Thymus (tissue), 11 donors: ENCODE results near the gene P3H2. TPM values are rescaled to one million over a fixed set of nuclear protein-coding genes. Genes with fewer than 3 reads are reported as not detected.

ENCODE experiments used
- DNase-seq, 9 donors: peaks; one replicate each; pipeline ENCODE4 v3.0.0-alpha.2; 2013; ENCODE audit warnings: low spot score in 9 of 9, low read depth in 6 of 9, missing footprints in 1 of 9
- H3K27ac ChIP-seq, 2 donors: one replicate each; pipeline ENCODE4 v1.5.1; 2013; ENCODE audit warnings: control low read depth in 1 of 2, low read depth in 1 of 2, low read length in 1 of 2, mild to moderate bottlenecking in 1 of 2, moderate library complexity in 1 of 2
- H3K27me3 ChIP-seq, 2 donors: one replicate each; pipeline ENCODE4 v1.5.1; 2013; ENCODE audit warnings: low read length in 1 of 2; ENCODE audit not compliant: control insufficient read depth in 2 of 2, insufficient read depth in 1 of 2
- H3K36me3 ChIP-seq, 2 donors: one replicate each; pipeline ENCODE4 v1.5.1; 2013; ENCODE audit warnings: low read length in 1 of 2, mild to moderate bottlenecking in 1 of 2, moderate library complexity in 1 of 2; ENCODE audit not compliant: control insufficient read depth in 2 of 2, insufficient read depth in 2 of 2
- H3K4me1 ChIP-seq, 2 donors: one replicate each; pipeline ENCODE4 v1.5.1; 2013; ENCODE audit warnings: low read length in 2 of 2; ENCODE audit not compliant: control insufficient read depth in 2 of 2, insufficient read depth in 2 of 2
- H3K4me3 ChIP-seq, 2 donors: one replicate each; pipeline ENCODE4 v1.5.1; 2013; ENCODE audit warnings: low read length in 2 of 2, control low read depth in 1 of 2, mild to moderate bottlenecking in 1 of 2
- H3K9me3 ChIP-seq, 2 donors: one replicate each; pipeline ENCODE4 v1.5.1; 2013; ENCODE audit warnings: low read length in 1 of 2, mild to moderate bottlenecking in 1 of 2; ENCODE audit not compliant: control insufficient read depth in 2 of 2, insufficient read depth in 1 of 2
- WGBS: extraction: QIAGEN DNeasy Blood & Tissue Kit; methylation state at CpG from one replicate; pipeline ENCODE4 v1.1.7; 2013; 5-methylcytosine and 5-hydroxymethylcytosine counted together
- polyA plus RNA-seq: library from polyadenylated mRNA; stranded (reverse); fragments of 200-250 nt; gene quantifications from one replicate; pipeline ENCODE4 v1.2.3, GENCODE V29; 2013
- total RNA-seq: library from RNA; stranded (reverse); fragments of 120-200 nt; gene quantifications from one replicate; pipeline ENCODE4 v1.2.4, GENCODE V29; 2013
- donor health status: healthy.

P3H2 gene
- total and polyA plus RNA-seq, 2 donors: 5.9 to 8.0 TPM

DNA sequence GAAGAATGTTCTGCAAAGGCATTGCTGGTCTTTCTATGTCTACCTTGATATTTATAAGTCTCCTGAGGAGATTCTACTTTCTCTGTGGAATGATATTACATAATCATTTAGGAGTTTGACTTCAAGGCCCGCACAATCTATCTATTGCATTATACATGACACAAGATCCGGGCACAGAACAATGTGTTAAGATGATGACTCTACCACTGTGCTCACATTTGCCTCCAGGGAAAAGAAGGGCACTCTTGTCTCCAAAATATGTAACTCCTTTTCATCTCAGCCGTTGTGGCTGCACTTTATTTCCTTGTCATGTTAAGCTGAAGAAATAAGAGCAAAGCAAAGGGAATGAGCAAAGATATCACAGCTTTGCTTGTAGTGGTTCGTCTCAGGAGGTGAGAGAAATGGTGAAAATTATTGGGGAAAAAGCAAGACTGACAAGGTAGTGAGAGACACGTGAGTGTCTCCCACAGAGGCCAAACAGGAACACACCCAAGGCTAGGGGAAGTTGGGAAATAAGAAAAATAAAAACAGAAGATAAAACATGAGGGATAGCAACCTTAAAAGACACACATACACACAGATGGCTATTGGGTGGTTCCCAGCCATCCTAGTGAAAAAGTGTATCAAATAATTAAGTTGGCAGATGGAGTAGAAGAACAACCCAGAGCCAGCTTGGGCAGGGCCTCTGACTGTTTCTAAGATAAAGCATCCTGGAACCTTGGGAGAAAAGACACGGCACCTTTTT lies 184.3 kb downstream of the P3H2 start:
- Histone ChIP-seq H3K4me3 (no peak overlapping the region), H3K27ac (no peak overlapping the region), H3K4me1 (no peaks in the 10 kb centered on the region), H3K36me3 (no peaks in the 10 kb centered on the region), H3K9me3 (no peaks in the 10 kb centered on the region), H3K27me3 (no peaks in the 10 kb centered on the region)
- WGBS: 91% methylated on average over 6 of the region's 6 CpGs
- no peak for DNase-seq

DNA sequence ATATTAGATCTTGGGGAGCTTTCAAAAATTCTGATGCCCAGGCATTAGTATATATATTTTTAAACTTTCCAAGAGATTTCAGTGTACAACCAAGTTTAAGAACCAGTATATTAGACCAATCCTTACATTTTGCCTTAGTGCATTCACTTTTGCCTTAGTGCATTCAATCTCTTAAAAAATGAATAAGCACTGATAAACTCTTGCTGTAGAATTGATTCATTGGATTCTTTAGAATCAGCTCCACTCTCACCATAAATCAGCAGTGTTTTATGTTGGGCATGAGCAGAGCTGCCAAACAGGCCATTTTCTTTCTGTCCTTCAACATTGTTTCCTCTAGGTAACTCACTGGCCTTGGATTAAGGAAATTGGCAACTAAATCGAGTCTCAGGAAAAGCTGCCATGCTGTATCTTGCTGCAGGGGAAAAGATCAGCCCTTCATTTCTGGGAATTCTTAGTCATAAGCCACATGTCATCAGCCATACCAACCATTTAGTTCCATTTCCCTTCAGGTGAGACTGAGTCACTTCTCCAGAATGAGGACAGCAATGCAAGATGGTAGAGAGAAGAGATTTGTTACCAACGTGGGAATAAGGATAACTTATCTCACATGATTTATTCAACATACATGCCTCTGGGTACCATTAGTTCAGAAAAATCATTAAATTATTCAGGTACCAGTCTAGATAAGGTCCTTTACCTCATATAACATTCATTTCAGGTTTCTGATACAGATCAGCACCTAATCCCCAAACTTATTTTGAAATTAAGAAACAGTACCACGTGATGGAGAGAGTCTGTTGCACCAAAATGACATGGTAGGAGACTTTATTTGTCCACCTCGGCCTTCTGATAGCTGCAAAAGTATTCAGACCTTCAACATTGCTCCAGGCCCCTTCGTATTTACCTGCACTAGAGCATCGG lies 192.5 kb downstream of the P3H2 start:
- WGBS: 86% methylated on average over 6 of the region's 6 CpGs
- no peaks in the 10 kb centered on the region for H3K36me3 ChIP-seq
- DNase-seq: no peak
- no peaks in the 10 kb centered on the region for H3K9me3 ChIP-seq
- no peak overlapping the region for H3K27ac ChIP-seq
- H3K27me3 ChIP-seq: no peaks in the 10 kb centered on the region
- H3K4me3 ChIP-seq: no peak overlapping the region
- no peaks in the 10 kb centered on the region for H3K4me1 ChIP-seq

DNA sequence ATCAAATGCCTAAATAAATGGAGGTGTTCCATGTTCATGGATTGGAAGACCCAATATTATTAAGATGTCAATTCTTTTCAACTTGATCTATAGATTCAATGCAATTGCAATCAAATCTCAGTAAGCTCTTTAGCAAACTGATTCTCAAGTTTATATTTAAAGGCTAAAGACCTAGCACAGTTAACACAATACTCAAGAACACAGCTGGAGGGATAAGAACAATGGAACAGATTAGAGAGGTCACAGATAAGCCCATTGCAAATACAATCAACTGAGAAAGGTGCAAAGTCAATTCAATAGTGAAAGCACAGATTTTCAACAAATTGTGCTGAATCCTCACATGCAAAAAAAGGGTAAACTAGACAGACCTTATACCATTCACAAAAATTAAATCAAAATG lies 198.9 kb downstream of the P3H2 start:
- Histone ChIP-seq H3K27me3 (no peaks in the 10 kb centered on the region), H3K27ac (no peak overlapping the region), H3K9me3 (no peaks in the 10 kb centered on the region), H3K4me3 (no peak overlapping the region), H3K36me3 (no peaks in the 10 kb centered on the region), H3K4me1 (no peaks in the 10 kb centered on the region)
- DNase-seq: no peak

DNA sequence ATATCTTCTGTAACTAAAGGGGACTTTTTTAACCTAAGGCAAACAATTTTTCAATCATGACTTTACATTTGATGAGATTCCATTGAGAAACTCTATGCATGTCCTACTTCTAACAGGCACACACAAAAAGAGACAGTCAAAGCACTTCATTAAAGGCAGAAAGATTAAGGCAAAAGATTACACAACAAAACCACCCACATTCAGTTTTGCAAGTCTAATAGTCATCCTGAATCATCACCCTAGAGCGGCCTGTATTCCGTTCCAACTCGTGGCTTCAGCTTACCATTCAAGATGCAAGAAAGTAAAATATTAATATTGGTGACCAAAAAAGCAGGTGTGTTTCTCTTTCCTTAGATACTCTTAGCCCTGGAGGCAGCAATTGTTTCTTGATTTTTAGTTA lies 205.9 kb downstream of the P3H2 start:
- DNase-seq: no peak

DNA sequence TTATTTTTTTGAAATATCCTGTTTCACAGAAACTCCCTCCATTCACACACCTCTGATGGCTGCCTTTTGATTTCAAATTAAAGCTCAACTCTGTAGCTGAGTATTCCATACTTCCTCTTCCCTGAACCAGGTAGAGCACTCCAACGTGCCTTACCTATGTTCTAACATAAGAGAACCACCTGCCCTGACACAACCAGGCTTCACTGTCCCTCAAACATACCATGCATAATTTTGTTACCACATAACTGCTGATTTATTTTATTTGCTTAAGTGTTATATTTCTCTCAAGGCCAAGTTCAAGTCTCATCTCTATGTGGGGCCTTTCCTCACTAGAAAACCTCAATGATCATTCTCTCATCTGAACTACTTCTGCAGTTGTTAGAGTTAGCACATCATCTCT lies 209.7 kb downstream of the P3H2 start:
- Histone ChIP-seq H3K4me1 (no peaks in the 10 kb centered on the region), H3K36me3 (no peaks in the 10 kb centered on the region), H3K4me3 (no peak overlapping the region), H3K27ac (no peak overlapping the region), H3K9me3 (no peaks in the 10 kb centered on the region), H3K27me3 (no peaks in the 10 kb centered on the region)
- WGBS: 54% methylated on average over 1 of the region's 1 CpG
- DNase-seq: no peak

More for the DNA sequence above, 205.9 kb downstream of the P3H2 start:
- H3K9me3 ChIP-seq: no peaks in the 10 kb centered on the region
- no peaks in the 10 kb centered on the region for H3K36me3 ChIP-seq
- H3K27me3 ChIP-seq: no peaks in the 10 kb centered on the region
- no peak overlapping the region for H3K27ac ChIP-seq
- H3K4me3 ChIP-seq: no peak overlapping the region
- H3K4me1 ChIP-seq: no peaks in the 10 kb centered on the region
- WGBS: 91% methylated on average over 3 of the region's 3 CpGs

DNA sequence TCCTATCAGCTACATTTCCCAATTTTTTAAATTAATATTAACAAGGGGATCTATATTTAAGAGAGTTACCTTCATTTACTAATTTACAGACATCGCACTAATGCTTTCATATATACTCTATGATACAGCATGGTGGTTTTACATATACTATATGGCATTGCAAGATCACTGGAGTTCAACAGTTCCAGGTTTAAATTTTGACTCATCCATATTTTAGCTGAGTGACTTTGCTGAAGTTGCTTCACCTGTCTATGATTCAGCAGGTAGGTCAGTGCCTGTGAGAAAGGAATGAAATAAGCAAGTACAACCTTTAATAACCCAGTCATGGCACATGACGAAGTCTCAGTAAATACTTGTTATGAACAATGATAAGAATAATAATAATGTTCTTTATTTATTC lies 211.1 kb downstream of the P3H2 start:
- Histone ChIP-seq H3K36me3 (no peaks in the 10 kb centered on the region), H3K27me3 (no peaks in the 10 kb centered on the region), H3K4me1 (no peaks in the 10 kb centered on the region), H3K4me3 (no peak overlapping the region), H3K27ac (no peak overlapping the region), H3K9me3 (no peaks in the 10 kb centered on the region)
- 95% methylated on average over 2 of the region's 2 CpGs for WGBS
- DNase-seq: no peak

DNA sequence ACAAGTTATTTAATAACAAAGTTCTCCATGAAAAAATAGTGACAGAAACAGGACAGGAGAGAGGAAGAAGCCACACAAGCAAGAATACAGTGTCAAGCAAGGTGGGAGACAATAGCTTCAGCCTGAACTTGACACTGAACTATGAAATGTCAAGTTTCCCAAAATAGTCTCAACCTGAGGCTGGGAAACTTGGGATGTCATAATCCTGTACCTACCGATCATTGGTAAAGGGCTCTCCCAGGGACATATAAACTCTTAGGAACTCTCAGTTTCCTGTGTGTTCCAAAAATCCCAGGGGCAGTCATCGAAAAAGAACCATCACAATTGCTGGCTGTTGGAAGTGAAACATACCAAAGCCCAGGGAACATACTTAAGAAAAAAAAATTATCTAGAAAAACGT lies 211.6 kb downstream of the P3H2 start:
- 92% methylated on average over 3 of the region's 3 CpGs for WGBS
- no peak for DNase-seq

DNA sequence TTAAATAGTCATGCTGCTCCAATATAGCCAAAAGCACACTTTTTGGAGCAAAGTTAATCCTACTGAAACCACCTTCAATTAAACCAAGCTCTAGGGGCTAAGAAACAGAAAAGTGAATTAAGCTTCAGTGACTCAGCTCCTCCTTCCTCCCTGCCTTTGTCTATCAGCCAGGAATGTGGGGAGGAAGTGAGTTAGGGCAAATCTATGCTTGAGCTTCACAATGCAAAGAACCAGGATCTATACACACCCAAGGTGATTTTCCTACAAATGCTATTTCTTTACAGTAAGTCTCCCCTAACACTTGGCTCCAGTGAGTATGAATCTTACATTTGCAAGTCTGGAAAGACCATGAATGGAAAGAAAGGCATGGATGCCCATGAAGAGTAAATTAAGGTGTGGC lies 212.1 kb downstream of the P3H2 start:
- H3K27ac ChIP-seq: no peak overlapping the region

More for the DNA sequence above, 211.6 kb downstream of the P3H2 start:
- Histone ChIP-seq H3K9me3 (no peaks in the 10 kb centered on the region), H3K27ac (no peak overlapping the region), H3K4me1 (no peaks in the 10 kb centered on the region), H3K27me3 (no peaks in the 10 kb centered on the region), H3K4me3 (no peak overlapping the region), H3K36me3 (no peaks in the 10 kb centered on the region)

DNA sequence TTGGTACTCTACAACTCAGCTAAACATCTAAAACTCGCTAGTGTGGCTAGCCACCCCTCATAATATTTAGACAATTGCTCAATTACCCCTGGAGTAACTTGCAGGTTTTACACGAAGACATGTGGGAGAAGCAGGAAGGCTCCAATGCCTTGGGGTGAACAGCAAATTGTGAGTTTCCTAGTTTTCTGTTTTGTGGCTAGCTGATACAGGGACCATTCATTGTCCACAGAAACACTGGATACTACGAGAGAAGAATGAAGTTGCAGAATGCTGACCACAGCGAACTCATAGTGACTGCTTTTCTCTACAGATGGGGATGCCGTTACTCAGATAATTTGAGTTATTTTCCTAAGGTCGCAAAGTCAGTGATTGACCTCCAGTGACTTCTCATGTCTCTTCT lies 212.9 kb downstream of the P3H2 start:
- H3K36me3 ChIP-seq: no peaks in the 10 kb centered on the region
- H3K27me3 ChIP-seq: no peaks in the 10 kb centered on the region
- H3K4me1 ChIP-seq: no peaks in the 10 kb centered on the region
- DNase-seq: no peak
- no peak overlapping the region for H3K27ac ChIP-seq
- no peaks in the 10 kb centered on the region for H3K9me3 ChIP-seq
- 92% methylated on average over 6 of the region's 6 CpGs for WGBS
- no peak overlapping the region for H3K4me3 ChIP-seq

More for the DNA sequence above, 212.1 kb downstream of the P3H2 start:
- no peaks in the 10 kb centered on the region for H3K27me3 ChIP-seq
- no peak for DNase-seq
- no peaks in the 10 kb centered on the region for H3K4me1 ChIP-seq
- H3K9me3 ChIP-seq: no peaks in the 10 kb centered on the region
- no peaks in the 10 kb centered on the region for H3K36me3 ChIP-seq
- no peak overlapping the region for H3K4me3 ChIP-seq
